ENCODE measurements around the gene ACAD8. TPM values are rescaled to one million over a fixed set of nuclear protein-coding genes. Genes with fewer than 3 reads are reported as not detected.

Gene ACAD8
- total RNA-seq, 1 donor from 2014 or later: 14.9 TPM

DNA sequence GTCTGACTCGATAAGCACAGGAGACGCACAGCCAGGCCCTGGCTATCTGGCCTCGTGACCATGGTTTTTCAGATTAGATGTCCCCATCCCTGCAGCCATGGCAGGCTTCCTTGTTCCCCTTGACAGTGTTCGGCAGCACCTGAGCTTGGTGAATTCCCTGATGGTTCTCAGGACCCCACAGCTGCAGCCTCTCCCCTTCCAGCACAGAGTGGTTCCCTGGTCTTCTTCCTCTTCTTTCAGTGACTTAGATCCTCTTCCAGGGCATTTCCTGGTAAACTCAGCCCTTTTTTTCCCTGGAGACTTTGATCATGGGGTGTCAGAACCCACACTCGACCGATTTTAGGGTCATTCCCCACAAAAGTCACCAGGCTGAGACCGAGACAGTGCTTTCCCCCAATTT lies 37.3 kb downstream of the ACAD8 start:
- Mint-ChIP-seq H3K9me3 (ENCODE audit: low read depth) (no peaks in the 10 kb centered on the region), H3K36me3 (ENCODE audit: low read depth) (no peaks in the 10 kb centered on the region), H3K27ac (ENCODE audit: unreplicated experiment) (peak overlapping the region; percentile 42), H3K27me3 (ENCODE audit: low read depth) (peaks cover 33% of the 10 kb centered on the region), H3K4me3 (ENCODE audit: unreplicated experiment) (no peak overlapping the region), H3K4me1 (ENCODE audit: low read depth) (no peaks in the 10 kb centered on the region)
- TF ChIP-seq CTCF (IDR thresholded peaks at IDR 0.05): no peak
- no peak for DNase-seq (ENCODE audit: low spot score)

DNA sequence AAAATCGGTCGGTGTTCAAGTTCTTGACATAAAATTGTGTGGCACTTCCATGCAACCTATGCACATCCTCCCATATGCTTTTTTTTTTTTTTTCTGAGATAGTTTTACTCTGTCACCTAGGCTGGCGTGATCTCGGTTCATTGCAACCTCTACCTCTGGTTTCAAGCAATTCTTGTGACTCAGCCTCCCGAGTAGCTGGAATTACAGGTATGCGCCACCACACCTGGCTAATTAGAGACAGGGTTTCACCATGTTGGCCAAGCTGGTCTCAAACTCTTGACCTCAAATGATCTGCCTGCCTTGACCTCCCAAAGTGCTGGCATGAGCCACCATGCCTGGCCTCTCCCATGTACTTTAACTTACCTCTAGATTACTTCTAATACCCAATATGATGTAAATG lies 37.8 kb downstream of the ACAD8 start:
- Mint-ChIP-seq H3K9me3 (ENCODE audit: low read depth) (no peaks in the 10 kb centered on the region), H3K27me3 (ENCODE audit: low read depth) (peaks cover 33% of the 10 kb centered on the region), H3K27ac (ENCODE audit: unreplicated experiment) (no peak overlapping the region), H3K36me3 (ENCODE audit: low read depth) (no peaks in the 10 kb centered on the region), H3K4me1 (ENCODE audit: low read depth) (no peaks in the 10 kb centered on the region), H3K4me3 (ENCODE audit: unreplicated experiment) (no peak overlapping the region)
- DNase-seq (ENCODE audit: low spot score): no peak
- no peak for TF ChIP-seq CTCF (IDR thresholded peaks at IDR 0.05)

DNA sequence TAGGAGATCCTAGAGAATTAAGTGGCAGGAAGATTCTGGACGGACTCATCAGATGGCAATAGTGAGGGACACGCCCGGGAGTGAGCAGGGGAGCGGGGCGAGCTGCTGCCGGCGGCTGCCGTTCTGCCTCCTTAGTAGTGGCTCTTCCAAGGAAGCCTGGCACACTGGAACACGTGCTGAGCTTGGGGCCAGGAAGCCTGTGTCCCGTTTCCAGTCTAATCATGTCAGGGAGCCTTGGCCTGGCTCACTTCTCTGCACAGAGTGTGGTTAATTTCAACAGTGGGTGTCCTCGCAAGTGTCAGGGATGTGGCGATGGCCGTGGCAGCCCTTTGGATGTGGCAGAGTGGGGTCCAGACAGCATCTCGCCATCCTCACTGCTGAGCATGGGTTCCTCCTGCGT lies 39.3 kb downstream of the ACAD8 start:
- Mint-ChIP-seq H3K27me3 (ENCODE audit: low read depth) (peaks cover 33% of the 10 kb centered on the region), H3K9me3 (ENCODE audit: low read depth) (no peaks in the 10 kb centered on the region), H3K4me3 (ENCODE audit: unreplicated experiment) (no peak overlapping the region), H3K4me1 (ENCODE audit: low read depth) (no peaks in the 10 kb centered on the region), H3K27ac (ENCODE audit: unreplicated experiment) (no peak overlapping the region), H3K36me3 (ENCODE audit: low read depth) (no peaks in the 10 kb centered on the region)
- DNase-seq (ENCODE audit: low spot score): no peak
- no peak for TF ChIP-seq CTCF (IDR thresholded peaks at IDR 0.05)

DNA sequence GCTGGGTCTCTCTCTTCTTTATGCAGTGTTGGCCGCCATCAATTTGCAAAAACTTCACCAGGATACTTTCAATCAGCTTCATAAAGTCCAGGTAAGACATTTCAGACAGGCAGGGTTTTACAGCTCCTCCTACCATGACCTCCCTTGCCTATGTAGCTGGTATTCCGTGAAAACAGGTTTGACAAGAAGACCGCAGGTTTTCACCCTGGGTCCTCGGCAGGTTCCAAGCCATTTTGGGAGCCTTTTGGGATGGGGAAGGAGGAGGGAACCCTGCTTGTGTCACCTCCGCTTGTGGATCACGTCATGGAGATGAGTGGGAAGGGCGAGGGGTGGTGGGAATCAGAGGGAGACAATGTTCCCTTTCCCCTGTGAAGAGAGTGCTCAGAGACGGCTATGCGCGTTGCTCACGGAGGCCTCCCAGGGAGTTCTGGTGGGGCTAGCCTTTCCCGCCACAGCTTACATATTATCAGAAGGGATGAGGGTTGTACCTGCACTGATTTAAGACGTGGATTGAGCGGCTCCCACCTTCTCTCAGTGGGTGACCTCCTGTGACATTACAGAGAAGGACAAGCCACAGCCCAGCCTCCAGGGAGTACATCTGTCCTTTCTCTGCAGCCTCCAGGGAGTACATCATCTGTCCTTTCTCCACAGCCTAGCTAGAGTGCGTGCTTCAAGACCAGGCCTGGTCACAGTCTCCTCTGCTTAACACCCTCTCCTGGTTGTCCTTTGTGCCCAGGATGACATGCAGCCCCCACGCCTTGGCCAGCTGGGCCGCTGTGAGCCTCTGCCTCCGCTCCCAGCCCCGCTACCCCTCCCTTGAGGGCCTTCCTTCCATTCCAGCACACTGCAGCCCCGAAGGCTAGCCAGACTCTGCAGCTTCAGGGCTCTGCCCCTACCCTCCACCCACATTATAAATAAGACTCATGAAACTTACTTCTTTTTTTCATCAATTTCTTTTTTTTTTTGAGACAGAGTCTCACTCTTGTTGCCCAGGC lies 40.0 kb downstream of the ACAD8 start:
- Mint-ChIP-seq H3K4me1 (ENCODE audit: low read depth) (no peaks in the 10 kb centered on the region), H3K27ac (ENCODE audit: unreplicated experiment) (no peak overlapping the region), H3K4me3 (ENCODE audit: unreplicated experiment) (no peak overlapping the region), H3K36me3 (ENCODE audit: low read depth) (no peaks in the 10 kb centered on the region), H3K9me3 (ENCODE audit: low read depth) (no peaks in the 10 kb centered on the region), H3K27me3 (ENCODE audit: low read depth) (peaks cover 33% of the 10 kb centered on the region)
- no peak for TF ChIP-seq CTCF (IDR thresholded peaks at IDR 0.05)
- no peak for DNase-seq (ENCODE audit: low spot score)

DNA sequence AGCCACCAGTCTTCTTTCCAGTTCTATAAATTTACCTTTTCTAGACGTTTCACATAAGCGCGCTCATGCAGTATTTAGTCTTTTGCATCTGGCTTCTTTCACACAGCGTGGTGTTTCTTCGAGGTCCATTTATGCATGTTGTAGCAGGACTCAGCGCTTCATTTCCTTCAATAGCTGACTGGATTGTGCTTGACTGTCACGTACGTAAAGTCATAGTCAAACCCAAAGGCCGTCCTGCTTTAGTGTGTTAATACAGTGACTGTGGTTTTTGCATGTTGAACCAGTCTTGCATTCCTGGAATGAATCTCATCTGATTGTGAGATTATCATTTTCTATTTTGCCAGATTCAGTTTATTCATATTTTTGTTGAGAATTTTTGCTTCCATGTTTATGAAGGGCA lies 41.3 kb downstream of the ACAD8 start:
- H3K27me3 Mint-ChIP-seq (ENCODE audit: low read depth): peaks cover 31% of the 10 kb centered on the region
- no peak for TF ChIP-seq CTCF (IDR thresholded peaks at IDR 0.05)
- H3K27ac Mint-ChIP-seq (ENCODE audit: unreplicated experiment): no peak overlapping the region
- no peaks in the 10 kb centered on the region for H3K9me3 Mint-ChIP-seq (ENCODE audit: low read depth)
- peaks cover 1% of the 10 kb centered on the region for H3K36me3 Mint-ChIP-seq (ENCODE audit: low read depth)
- no peaks in the 10 kb centered on the region for H3K4me1 Mint-ChIP-seq (ENCODE audit: low read depth)
- no peak overlapping the region for H3K4me3 Mint-ChIP-seq (ENCODE audit: unreplicated experiment)
- no peak for DNase-seq (ENCODE audit: low spot score)
